HepG2 (cell line): ENCODE measurements around the gene HDGFL2. TPM values are rescaled to one million over a fixed set of nuclear protein-coding genes. Genes with fewer than 3 reads are reported as not detected.

Source experiments
- IRX3 ChIP-seq: sonication (generic); formaldehyde crosslinking; IDR thresholded peaks from 2 replicates; pipeline ENCODE4 v1.8.1; 2023; ENCODE audit warnings: mild to moderate bottlenecking, low read depth, missing genetic modification reagents, borderline replicate concordance
- MTA1 ChIP-seq: sonication (generic); formaldehyde crosslinking; IDR thresholded peaks from 2 replicates; pipeline ENCODE4 v1.4.0; 2020; ENCODE audit warnings: missing genetic modification reagents, mild to moderate bottlenecking, borderline replicate concordance
- MXI1 ChIP-seq: IDR thresholded peaks from 3 replicates; pipeline ENCODE4 v1.6.1; 2012; ENCODE audit warnings: low read depth, low read length, inconsistent platforms, borderline replicate concordance
- SMC3 ChIP-seq: IDR thresholded peaks from 2 replicates; pipeline ENCODE4 v1.6.1; 2011; ENCODE audit warnings: low read length, improper control_type of control experiment
- TAF1 ChIP-seq: sonication (generic); formaldehyde crosslinking; IDR thresholded peaks from 2 replicates; pipeline ENCODE4 v1.4.0; 2020; ENCODE audit warnings: missing genetic modification reagents
- ZKSCAN5 ChIP-seq: sonication (generic); formaldehyde crosslinking; IDR thresholded peaks from 2 replicates; pipeline ENCODE4 v1.5.1; 2020; ENCODE audit warnings: mild to moderate bottlenecking, missing genetic modification reagents
- ZNF207 ChIP-seq: fragments of 450-650 bp; IDR thresholded peaks from 2 replicates; pipeline ENCODE4 v1.6.1; 2016; ENCODE audit warnings: antibody characterized with exemption, borderline replicate concordance
- ZNF572 ChIP-seq: sonication (generic); formaldehyde crosslinking; IDR thresholded peaks from 2 replicates; pipeline ENCODE4 v1.5.1; 2020; ENCODE audit warnings: mild to moderate bottlenecking, missing genetic modification reagents
- ZNF768 ChIP-seq: sonication (generic); formaldehyde crosslinking; IDR thresholded peaks from 2 replicates; pipeline ENCODE4 v1.4.0; 2020; ENCODE audit warnings: missing genetic modification reagents
- ZNF83 ChIP-seq: sonication (generic); formaldehyde crosslinking; IDR thresholded peaks from 2 replicates; pipeline ENCODE4 v1.4.0; 2020; ENCODE audit warnings: missing genetic modification reagents, mild to moderate bottlenecking, borderline replicate concordance
- ZSCAN12 ChIP-seq: sonication (generic); formaldehyde crosslinking; IDR thresholded peaks from 2 replicates; pipeline ENCODE4 v1.9.0; 2021; ENCODE audit warnings: mild to moderate bottlenecking, missing genetic modification reagents
- polyA plus RNA-seq, 8 experiments: library from polyadenylated mRNA; depleted of rRNA in 3 of 8; stranded (reverse) in 7 of 8; unstranded in 1 of 8; fragments of >200 nt; fragmentation: Illumina TruSeq in 4 of 8; extraction: Trizol in 4 of 8; gene quantifications; 2 replicates each; pipeline versions ENCODE4 v1.2.1 to v1.2.3, GENCODE V29; 2011 to 2016; ENCODE audit warnings: low read depth in 4 of 8, missing spikeins in 1 of 8, mixed read lengths in 1 of 8; ENCODE audit not compliant: insufficient read depth in 1 of 8
- total RNA-seq, 5 experiments: library from RNA; depleted of rRNA; stranded (reverse); fragments of >200 nt; fragmentation: Illumina TruSeq; extraction: Trizol; gene quantifications; 2 replicates each; pipeline ENCODE4 v1.2.3, GENCODE V29; 2016; ENCODE audit warnings: low read depth in 1 of 5
- TF ChIP-seq, protein P1 (sequence below): sonication (generic); formaldehyde crosslinking; IDR thresholded peaks from 2 replicates; pipeline ENCODE4 v1.4.0; 2020; ENCODE audit warnings: missing genetic modification reagents
- TF ChIP-seq, protein P2 (sequence below): sonication (generic); formaldehyde crosslinking; IDR thresholded peaks from 2 replicates; pipeline ENCODE4 v1.9.0; 2021; ENCODE audit warnings: missing genetic modification reagents, mild to moderate bottlenecking, borderline replicate concordance
- TF ChIP-seq, protein P3 (sequence below), 2 experiments: sonication (generic) in 1 of 2; formaldehyde crosslinking in 1 of 2; IDR thresholded peaks; 2 replicates each; pipeline versions ENCODE4 v1.6.1 to v1.9.0; 2014 to 2022; ENCODE audit warnings: antibody characterized with exemption in 1 of 2, borderline replicate concordance in 1 of 2, inconsistent platforms in 1 of 2, low read depth in 1 of 2, missing genetic modification reagents in 1 of 2
- TF ChIP-seq, protein P4 (sequence below): IDR thresholded peaks from 2 replicates; pipeline ENCODE4 v1.6.1; 2016; ENCODE audit warnings: low read depth, control low read depth
- TF ChIP-seq, protein P5 (sequence below): sonication (generic); formaldehyde crosslinking; IDR thresholded peaks from 2 replicates; pipeline ENCODE4 v1.4.0; 2020; ENCODE audit warnings: low read depth, mild to moderate bottlenecking, missing genetic modification reagents

The HDGFL2 gene
- total and polyA plus RNA-seq, 2 of the 13 experiments (the other 11 are each of a cell fraction or from before 2014, with no cell fraction given) = 20.0 to 51.1 TPM

DNA sequence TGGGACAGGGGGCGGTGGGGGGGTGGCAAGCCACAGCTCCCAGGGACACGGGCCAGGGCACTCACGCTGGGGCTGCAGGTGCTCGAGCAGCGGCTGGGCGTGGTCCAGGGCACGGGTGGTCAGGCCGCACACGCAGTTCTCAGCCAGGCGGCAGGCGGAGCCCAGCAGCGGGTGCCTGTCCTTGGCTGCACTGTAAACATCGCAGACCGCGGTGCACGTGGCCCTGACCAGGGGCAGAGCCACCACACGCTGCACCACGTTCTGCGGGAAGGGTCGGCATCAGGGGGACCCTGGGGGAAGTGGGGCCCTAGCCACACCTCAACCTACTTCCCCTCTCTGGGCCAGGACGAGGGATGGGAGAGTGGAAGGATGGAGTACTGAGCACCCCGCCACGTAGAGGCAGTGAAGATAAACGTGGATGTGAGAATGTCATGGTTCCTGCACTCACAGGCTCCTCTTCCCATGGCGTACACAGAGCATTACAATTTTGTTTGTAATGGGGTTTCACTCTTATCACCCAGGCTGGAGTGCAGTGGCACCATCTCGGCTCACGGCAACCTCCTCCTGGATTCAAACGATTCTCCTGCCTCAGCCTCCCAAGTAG, 59.6 kb downstream of the HDGFL2 start (continued):
- TF ChIP-seq, protein P1, sequence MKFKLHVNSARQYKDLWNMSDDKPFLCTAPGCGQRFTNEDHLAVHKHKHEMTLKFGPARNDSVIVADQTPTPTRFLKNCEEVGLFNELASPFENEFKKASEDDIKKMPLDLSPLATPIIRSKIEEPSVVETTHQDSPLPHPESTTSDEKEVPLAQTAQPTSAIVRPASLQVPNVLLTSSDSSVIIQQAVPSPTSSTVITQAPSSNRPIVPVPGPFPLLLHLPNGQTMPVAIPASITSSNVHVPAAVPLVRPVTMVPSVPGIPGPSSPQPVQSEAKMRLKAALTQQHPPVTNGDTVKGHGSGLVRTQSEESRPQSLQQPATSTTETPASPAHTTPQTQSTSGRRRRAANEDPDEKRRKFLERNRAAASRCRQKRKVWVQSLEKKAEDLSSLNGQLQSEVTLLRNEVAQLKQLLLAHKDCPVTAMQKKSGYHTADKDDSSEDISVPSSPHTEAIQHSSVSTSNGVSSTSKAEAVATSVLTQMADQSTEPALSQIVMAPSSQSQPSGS (CRISPR knock-in tag) = no peak; the same call in 1 of the 2 replicates
- TF ChIP-seq, protein P2, sequence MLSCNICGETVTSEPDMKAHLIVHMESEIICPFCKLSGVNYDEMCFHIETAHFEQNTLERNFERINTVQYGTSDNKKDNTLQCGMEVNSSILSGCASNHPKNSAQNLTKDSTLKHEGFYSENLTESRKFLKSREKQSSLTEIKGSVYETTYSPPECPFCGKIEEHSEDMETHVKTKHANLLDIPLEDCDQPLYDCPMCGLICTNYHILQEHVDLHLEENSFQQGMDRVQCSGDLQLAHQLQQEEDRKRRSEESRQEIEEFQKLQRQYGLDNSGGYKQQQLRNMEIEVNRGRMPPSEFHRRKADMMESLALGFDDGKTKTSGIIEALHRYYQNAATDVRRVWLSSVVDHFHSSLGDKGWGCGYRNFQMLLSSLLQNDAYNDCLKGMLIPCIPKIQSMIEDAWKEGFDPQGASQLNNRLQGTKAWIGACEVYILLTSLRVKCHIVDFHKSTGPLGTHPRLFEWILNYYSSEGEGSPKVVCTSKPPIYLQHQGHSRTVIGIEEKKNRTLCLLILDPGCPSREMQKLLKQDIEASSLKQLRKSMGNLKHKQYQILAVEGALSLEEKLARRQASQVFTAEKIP (CRISPR knock-in tag) = no peak
- TF ChIP-seq, protein P3, sequence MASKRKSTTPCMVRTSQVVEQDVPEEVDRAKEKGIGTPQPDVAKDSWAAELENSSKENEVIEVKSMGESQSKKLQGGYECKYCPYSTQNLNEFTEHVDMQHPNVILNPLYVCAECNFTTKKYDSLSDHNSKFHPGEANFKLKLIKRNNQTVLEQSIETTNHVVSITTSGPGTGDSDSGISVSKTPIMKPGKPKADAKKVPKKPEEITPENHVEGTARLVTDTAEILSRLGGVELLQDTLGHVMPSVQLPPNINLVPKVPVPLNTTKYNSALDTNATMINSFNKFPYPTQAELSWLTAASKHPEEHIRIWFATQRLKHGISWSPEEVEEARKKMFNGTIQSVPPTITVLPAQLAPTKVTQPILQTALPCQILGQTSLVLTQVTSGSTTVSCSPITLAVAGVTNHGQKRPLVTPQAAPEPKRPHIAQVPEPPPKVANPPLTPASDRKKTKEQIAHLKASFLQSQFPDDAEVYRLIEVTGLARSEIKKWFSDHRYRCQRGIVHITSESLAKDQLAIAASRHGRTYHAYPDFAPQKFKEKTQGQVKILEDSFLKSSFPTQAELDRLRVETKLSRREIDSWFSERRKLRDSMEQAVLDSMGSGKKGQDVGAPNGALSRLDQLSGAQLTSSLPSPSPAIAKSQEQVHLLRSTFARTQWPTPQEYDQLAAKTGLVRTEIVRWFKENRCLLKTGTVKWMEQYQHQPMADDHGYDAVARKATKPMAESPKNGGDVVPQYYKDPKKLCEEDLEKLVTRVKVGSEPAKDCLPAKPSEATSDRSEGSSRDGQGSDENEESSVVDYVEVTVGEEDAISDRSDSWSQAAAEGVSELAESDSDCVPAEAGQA (IDR thresholded peaks at IDR 0.05; ENCODE audit: low read depth) = no peak
- TF ChIP-seq, protein P3 (CRISPR knock-in tag; IDR thresholded peaks at IDR 0.05; ENCODE audit: borderline replicate concordance) = no peak
- TF ChIP-seq ZKSCAN5 = no peak
- TF ChIP-seq MTA1 (CRISPR knock-in tag) = peak; percentile 84; the same call in 1 of the 2 replicates
- no peak; the same call in 1 of the 2 replicates for TF ChIP-seq IRX3 (CRISPR knock-in tag)
- TF ChIP-seq TAF1 = no peak
- TF ChIP-seq ZNF83 (CRISPR knock-in tag) = no peak
- TF ChIP-seq ZNF768 (CRISPR knock-in tag) = peak; percentile 74; the same call in 1 of the 2 replicates
- TF ChIP-seq ZSCAN12 (CRISPR knock-in tag) = no peak
- TF ChIP-seq, protein P4, sequence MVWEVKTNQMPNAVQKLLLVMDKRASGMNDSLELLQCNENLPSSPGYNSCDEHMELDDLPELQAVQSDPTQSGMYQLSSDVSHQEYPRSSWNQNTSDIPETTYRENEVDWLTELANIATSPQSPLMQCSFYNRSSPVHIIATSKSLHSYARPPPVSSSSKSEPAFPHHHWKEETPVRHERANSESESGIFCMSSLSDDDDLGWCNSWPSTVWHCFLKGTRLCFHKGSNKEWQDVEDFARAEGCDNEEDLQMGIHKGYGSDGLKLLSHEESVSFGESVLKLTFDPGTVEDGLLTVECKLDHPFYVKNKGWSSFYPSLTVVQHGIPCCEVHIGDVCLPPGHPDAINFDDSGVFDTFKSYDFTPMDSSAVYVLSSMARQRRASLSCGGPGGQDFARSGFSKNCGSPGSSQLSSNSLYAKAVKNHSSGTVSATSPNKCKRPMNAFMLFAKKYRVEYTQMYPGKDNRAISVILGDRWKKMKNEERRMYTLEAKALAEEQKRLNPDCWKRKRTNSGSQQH (CRISPR knock-in tag) = peak; percentile 67
- TF ChIP-seq ZNF572 = no peak; the same call in 1 of the 2 replicates
- no peak for TF ChIP-seq SMC3
- no peak for TF ChIP-seq ZNF207
- TF ChIP-seq MXI1 = peak; percentile 90; the same call in 2 of the 3 replicates
- TF ChIP-seq, protein P5, sequence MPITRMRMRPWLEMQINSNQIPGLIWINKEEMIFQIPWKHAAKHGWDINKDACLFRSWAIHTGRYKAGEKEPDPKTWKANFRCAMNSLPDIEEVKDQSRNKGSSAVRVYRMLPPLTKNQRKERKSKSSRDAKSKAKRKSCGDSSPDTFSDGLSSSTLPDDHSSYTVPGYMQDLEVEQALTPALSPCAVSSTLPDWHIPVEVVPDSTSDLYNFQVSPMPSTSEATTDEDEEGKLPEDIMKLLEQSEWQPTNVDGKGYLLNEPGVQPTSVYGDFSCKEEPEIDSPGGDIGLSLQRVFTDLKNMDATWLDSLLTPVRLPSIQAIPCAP (CRISPR knock-in tag) = no peak; the same call in 1 of the 2 replicates
